ENCODE measurements around the gene PLA2G4E. TPM values are rescaled to one million over a fixed set of nuclear protein-coding genes. Genes with fewer than 3 reads are reported as not detected.

PLA2G4E gene
- total RNA-seq, 1 donor from 2014 or later: 0.52 TPM

- Histone ChIP-seq H3K27ac (ENCODE audit: low read depth, low read length) (no peak overlapping the region), H3K4me1 (ENCODE audit: control insufficient read depth in 3 of 3, insufficient read depth in 3 of 3, low read length in 3 of 3) (no peaks in the 10 kb centered on the region), H3K4me3 (ENCODE audit: low read length in 3 of 3) (no peak overlapping the region), H3K9ac (ENCODE audit: low read depth in 1 of 3, low read length in 3 of 3) (no peak overlapping the region), H3K36me3 (ENCODE audit: control insufficient read depth in 3 of 3, insufficient read depth in 3 of 3, low read length in 3 of 3) (no peaks in the 10 kb centered on the region), H3K27me3 (ENCODE audit: control insufficient read depth in 3 of 3, insufficient read depth in 3 of 3, low read length in 3 of 3) (no peaks in the 10 kb centered on the region), H3K9me3 (ENCODE audit: control insufficient read depth in 3 of 3, low read length in 3 of 3) (no peaks in the 10 kb centered on the region)
These were observed 32.9 kb downstream of the PLA2G4E start for GRCh38 chr15:41987925-41988275.

- Histone ChIP-seq H3K27me3 (ENCODE audit: control insufficient read depth in 3 of 3, insufficient read depth in 3 of 3, low read length in 3 of 3) (no peaks in the 10 kb centered on the region), H3K36me3 (ENCODE audit: control insufficient read depth in 3 of 3, insufficient read depth in 3 of 3, low read length in 3 of 3) (no peaks in the 10 kb centered on the region), H3K9me3 (ENCODE audit: control insufficient read depth in 3 of 3, low read length in 3 of 3) (no peaks in the 10 kb centered on the region), H3K4me3 (ENCODE audit: low read length in 3 of 3) (no peak overlapping the region), H3K27ac (ENCODE audit: low read depth, low read length) (no peak overlapping the region), H3K9ac (ENCODE audit: low read depth in 1 of 3, low read length in 3 of 3) (no peak overlapping the region), H3K4me1 (ENCODE audit: control insufficient read depth in 3 of 3, insufficient read depth in 3 of 3, low read length in 3 of 3) (no peaks in the 10 kb centered on the region)
These were observed 33.5 kb downstream of the PLA2G4E start for GRCh38 chr15:41987246-41987924.

DNA sequence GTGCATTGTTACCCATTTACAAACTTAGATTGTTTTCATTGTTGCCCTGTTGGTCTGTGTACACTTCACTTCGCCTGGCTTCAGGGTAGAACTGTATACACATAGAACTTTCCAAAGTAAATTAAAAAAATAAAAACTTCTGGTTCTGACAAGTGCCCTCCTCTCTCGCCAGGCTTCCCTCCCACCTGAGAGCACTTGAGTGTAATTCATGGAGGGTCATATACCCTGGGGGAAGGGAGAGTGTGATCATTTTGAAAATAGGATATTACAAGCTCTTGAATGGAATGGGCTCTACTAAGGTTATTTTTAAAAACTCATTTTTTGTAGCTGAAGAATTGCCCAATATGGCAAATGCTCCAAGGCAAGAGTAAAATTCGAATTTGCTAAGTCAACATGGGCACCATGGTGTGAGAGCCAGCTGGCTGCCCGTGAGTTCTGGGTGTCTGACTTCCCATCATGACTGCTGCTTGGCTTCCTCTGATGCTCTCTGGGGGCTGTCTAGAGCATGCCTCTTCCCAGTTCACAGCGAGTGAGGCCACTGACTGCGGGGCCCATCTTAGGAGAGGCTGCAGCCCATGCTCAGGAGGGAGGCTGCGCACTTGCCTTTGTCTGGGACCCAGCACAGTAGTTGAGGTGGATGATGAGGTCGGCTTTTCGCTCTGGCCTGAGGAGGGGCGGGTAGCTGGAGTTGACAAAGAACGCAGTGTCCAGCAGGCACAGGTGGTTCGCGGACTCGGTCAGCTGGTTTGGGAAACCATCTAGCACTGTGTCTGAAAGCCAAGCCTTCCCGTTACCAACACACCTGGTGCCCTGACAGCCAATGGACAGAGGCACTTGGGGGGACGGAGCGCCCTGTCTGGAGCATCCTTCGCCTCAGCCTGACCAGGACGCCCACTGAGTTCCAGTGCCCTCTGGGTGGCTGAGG is 35.3 kb downstream of the PLA2G4E start:
- H3K9me3 ChIP-seq (ENCODE audit: control insufficient read depth in 3 of 3, low read length in 3 of 3): no peaks in the 10 kb centered on the region
- no peaks in the 10 kb centered on the region for H3K36me3 ChIP-seq (ENCODE audit: control insufficient read depth in 3 of 3, insufficient read depth in 3 of 3, low read length in 3 of 3)
- H3K27me3 ChIP-seq (ENCODE audit: control insufficient read depth in 3 of 3, insufficient read depth in 3 of 3, low read length in 3 of 3): no peaks in the 10 kb centered on the region
- no peak overlapping the region for H3K4me3 ChIP-seq (ENCODE audit: low read length in 3 of 3)
- H3K9ac ChIP-seq (ENCODE audit: low read depth in 1 of 3, low read length in 3 of 3): peak overlapping the region in 1 of 3 donors; percentile 12
- H3K27ac ChIP-seq (ENCODE audit: low read depth, low read length): no peak overlapping the region
- no peaks in the 10 kb centered on the region for H3K4me1 ChIP-seq (ENCODE audit: control insufficient read depth in 3 of 3, insufficient read depth in 3 of 3, low read length in 3 of 3)

DNA sequence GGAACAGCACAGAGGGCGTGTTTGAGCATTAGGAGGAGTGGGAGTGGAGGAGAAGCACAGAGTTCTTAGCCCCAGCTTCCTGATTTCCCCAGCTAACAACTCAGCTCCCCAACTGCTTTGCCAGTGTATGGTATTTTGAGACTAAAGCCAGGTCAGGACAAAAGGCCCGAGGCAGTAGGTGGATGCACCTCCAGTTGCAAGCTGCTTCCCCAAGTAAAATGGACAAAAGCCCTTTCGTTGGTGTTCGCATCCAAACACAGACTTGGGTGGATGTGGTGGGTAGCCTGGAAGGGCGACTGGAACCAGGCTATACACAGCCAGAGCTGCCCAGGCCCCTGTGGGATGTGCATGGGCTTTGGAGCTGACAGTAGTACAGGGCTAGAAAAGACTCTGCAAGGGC is 36.2 kb downstream of the PLA2G4E start:
- no peaks in the 10 kb centered on the region for H3K4me1 ChIP-seq (ENCODE audit: control insufficient read depth in 3 of 3, insufficient read depth in 3 of 3, low read length in 3 of 3)
- no peak overlapping the region for H3K27ac ChIP-seq (ENCODE audit: low read depth, low read length)
- no peaks in the 10 kb centered on the region for H3K9me3 ChIP-seq (ENCODE audit: control insufficient read depth in 3 of 3, low read length in 3 of 3)
- no peak overlapping the region for H3K9ac ChIP-seq (ENCODE audit: low read depth in 1 of 3, low read length in 3 of 3)
- H3K27me3 ChIP-seq (ENCODE audit: control insufficient read depth in 3 of 3, insufficient read depth in 3 of 3, low read length in 3 of 3): no peaks in the 10 kb centered on the region
- H3K36me3 ChIP-seq (ENCODE audit: control insufficient read depth in 3 of 3, insufficient read depth in 3 of 3, low read length in 3 of 3): no peaks in the 10 kb centered on the region
- no peak overlapping the region for H3K4me3 ChIP-seq (ENCODE audit: low read length in 3 of 3)

- no peaks in the 10 kb centered on the region for H3K4me1 ChIP-seq (ENCODE audit: control insufficient read depth in 3 of 3, insufficient read depth in 3 of 3, low read length in 3 of 3)
- H3K36me3 ChIP-seq (ENCODE audit: control insufficient read depth in 3 of 3, insufficient read depth in 3 of 3, low read length in 3 of 3): no peaks in the 10 kb centered on the region
- no peak overlapping the region for H3K9ac ChIP-seq (ENCODE audit: low read depth in 1 of 3, low read length in 3 of 3)
- H3K27me3 ChIP-seq (ENCODE audit: control insufficient read depth in 3 of 3, insufficient read depth in 3 of 3, low read length in 3 of 3): no peaks in the 10 kb centered on the region
- no peak overlapping the region for H3K27ac ChIP-seq (ENCODE audit: low read depth, low read length)
- no peak overlapping the region for H3K4me3 ChIP-seq (ENCODE audit: low read length in 3 of 3)
- no peaks in the 10 kb centered on the region for H3K9me3 ChIP-seq (ENCODE audit: control insufficient read depth in 3 of 3, low read length in 3 of 3)
These were observed 36.9 kb downstream of the PLA2G4E start for GRCh38 chr15:41983621-41984571.

DNA sequence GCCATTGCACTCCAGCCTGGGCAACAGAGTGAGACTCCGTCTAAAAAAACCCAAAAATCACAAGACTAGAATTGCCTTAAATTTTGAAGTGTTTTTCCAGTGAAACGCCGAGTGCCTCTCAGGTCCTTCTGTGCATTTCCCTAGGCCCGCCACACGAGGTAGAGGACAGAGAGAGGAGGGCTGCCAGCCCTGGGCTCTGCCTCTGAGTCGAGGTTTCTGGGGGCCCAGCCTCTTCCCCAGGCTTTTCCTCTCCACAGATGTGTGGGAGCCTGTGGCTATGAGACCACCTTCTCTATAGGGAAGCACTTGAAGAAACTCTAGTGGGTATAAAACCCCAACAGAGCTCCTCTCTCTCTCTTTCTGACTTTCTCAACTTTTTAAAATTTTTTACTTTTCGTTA is 37.6 kb downstream of the PLA2G4E start:
- H3K27ac ChIP-seq (ENCODE audit: low read depth, low read length): no peak overlapping the region
- H3K9me3 ChIP-seq (ENCODE audit: control insufficient read depth in 3 of 3, low read length in 3 of 3): no peaks in the 10 kb centered on the region
- no peaks in the 10 kb centered on the region for H3K4me1 ChIP-seq (ENCODE audit: control insufficient read depth in 3 of 3, insufficient read depth in 3 of 3, low read length in 3 of 3)
- no peak overlapping the region for H3K4me3 ChIP-seq (ENCODE audit: low read length in 3 of 3)
- no peaks in the 10 kb centered on the region for H3K27me3 ChIP-seq (ENCODE audit: control insufficient read depth in 3 of 3, insufficient read depth in 3 of 3, low read length in 3 of 3)
- H3K36me3 ChIP-seq (ENCODE audit: control insufficient read depth in 3 of 3, insufficient read depth in 3 of 3, low read length in 3 of 3): no peaks in the 10 kb centered on the region
- H3K9ac ChIP-seq (ENCODE audit: low read depth in 1 of 3, low read length in 3 of 3): no peak overlapping the region

- Histone ChIP-seq H3K9ac (ENCODE audit: low read depth in 1 of 3, low read length in 3 of 3) (no peak overlapping the region), H3K9me3 (ENCODE audit: control insufficient read depth in 3 of 3, low read length in 3 of 3) (no peaks in the 10 kb centered on the region), H3K36me3 (ENCODE audit: control insufficient read depth in 3 of 3, insufficient read depth in 3 of 3, low read length in 3 of 3) (no peaks in the 10 kb centered on the region), H3K4me1 (ENCODE audit: control insufficient read depth in 3 of 3, insufficient read depth in 3 of 3, low read length in 3 of 3) (no peaks in the 10 kb centered on the region), H3K27ac (ENCODE audit: low read depth, low read length) (no peak overlapping the region), H3K27me3 (ENCODE audit: control insufficient read depth in 3 of 3, insufficient read depth in 3 of 3, low read length in 3 of 3) (no peaks in the 10 kb centered on the region), H3K4me3 (ENCODE audit: low read length in 3 of 3) (no peak overlapping the region)
These were observed 38.5 kb downstream of the PLA2G4E start for GRCh38 chr15:41982133-41982930.

DNA sequence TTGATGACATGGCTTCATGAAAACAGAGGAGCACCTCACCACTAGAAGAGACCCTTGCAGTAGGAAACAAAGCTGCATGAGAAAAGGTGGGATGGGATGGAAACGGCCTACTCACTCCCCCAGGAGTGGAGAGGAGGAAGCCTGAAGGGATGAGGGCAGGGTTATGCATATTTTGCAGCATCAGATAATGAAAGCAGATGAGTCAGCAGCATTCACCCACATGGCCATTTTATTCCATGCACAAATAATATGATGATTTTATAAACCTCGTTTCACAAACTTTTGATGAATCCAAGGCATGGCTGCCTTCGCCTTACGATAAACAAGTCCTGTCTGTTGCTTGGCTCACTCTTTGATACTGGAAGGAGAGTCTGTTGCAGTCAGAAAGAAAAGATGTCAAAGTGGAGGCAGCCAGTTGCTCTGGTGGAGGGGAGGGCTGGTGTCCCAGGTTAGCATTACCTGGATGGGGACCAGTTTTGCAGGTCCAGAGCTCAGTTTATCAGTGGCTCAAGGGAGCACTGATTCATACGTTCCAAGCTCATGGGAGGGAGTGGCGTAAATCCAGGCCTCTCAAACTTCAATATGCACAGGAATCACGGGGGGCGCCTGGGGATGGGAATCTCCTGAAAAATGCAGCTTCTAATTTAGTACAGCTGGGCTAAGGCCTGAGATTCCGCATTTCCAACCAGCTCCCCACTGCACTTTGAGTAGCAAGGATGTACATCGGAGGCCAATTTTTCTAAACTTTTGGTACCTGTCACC is 39.3 kb downstream of the PLA2G4E start:
- Histone ChIP-seq H3K27ac (ENCODE audit: low read depth, low read length) (no peak overlapping the region), H3K9ac (ENCODE audit: low read depth in 1 of 3, low read length in 3 of 3) (no peak overlapping the region), H3K36me3 (ENCODE audit: control insufficient read depth in 3 of 3, insufficient read depth in 3 of 3, low read length in 3 of 3) (no peaks in the 10 kb centered on the region), H3K9me3 (ENCODE audit: control insufficient read depth in 3 of 3, low read length in 3 of 3) (no peaks in the 10 kb centered on the region), H3K27me3 (ENCODE audit: control insufficient read depth in 3 of 3, insufficient read depth in 3 of 3, low read length in 3 of 3) (no peaks in the 10 kb centered on the region), H3K4me3 (ENCODE audit: low read length in 3 of 3) (no peak overlapping the region), H3K4me1 (ENCODE audit: control insufficient read depth in 3 of 3, insufficient read depth in 3 of 3, low read length in 3 of 3) (no peaks in the 10 kb centered on the region)
